Measurements from ENCODE around the gene ENPP7.

The ENPP7 gene

GRCh38 chr17:79778504-79779083 lies 47.9 kb downstream of the ENPP7 start:
- no peak for DNase-seq (ENCODE audit: low read depth)

DNA sequence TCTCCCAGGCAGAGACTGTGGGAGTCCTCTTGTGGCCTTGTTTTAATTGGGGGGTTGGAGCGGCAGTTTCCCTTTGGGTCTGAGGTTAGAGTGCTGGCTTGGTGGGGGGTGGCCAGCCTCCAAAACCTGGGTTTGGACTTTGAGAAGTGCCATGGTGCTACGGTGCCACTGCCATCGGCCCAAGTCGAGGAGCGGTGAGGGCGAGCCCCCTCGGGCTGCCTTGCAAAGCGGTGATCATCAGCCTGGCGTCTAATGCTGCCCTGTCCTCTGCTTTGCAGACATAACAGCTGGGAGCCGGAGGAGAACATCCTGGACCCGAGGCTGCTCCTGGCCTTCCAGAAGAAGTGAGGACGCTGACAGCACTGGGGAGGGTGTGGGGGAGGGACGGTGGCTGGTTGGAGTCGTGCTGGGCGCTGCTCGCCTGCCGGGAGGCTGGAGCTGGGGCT lies 48.4 kb downstream of the ENPP7 start:
- no peak for DNase-seq (ENCODE audit: low read depth)

GRCh38 chr17:79779661-79780365 lies 49.1 kb downstream of the ENPP7 start:
- DNase-seq (ENCODE audit: low read depth): no peak

GRCh38 chr17:79781012-79781650 lies 50.4 kb downstream of the ENPP7 start:
- no peak for DNase-seq (ENCODE audit: low read depth)

GRCh38 chr17:79781736-79782575 lies 51.2 kb downstream of the ENPP7 start:
- DNase-seq (ENCODE audit: low read depth): no peak

DNA sequence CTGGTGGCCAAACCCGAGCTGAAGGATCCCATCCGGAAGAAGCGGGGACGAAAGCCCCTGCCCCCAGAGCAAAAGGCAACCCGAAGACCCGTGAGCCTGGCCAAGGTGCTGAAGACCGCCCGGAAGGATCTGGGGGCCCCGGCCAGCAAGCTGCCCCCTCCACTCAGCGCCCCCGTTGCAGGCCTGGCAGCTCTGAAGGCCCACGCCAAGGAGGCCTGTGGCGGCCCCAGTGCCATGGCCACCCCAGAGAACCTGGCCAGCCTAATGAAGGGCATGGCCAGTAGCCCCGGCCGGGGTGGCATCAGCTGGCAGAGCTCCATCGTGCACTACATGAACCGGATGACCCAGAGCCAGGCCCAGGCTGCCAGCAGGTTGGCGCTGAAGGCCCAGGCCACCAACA lies 53.1 kb downstream of the ENPP7 start:
- no peak for DNase-seq (ENCODE audit: low read depth)

GRCh38 chr17:79784353-79785016 lies 53.7 kb downstream of the ENPP7 start:
- DNase-seq (ENCODE audit: low read depth): no peak

DNA sequence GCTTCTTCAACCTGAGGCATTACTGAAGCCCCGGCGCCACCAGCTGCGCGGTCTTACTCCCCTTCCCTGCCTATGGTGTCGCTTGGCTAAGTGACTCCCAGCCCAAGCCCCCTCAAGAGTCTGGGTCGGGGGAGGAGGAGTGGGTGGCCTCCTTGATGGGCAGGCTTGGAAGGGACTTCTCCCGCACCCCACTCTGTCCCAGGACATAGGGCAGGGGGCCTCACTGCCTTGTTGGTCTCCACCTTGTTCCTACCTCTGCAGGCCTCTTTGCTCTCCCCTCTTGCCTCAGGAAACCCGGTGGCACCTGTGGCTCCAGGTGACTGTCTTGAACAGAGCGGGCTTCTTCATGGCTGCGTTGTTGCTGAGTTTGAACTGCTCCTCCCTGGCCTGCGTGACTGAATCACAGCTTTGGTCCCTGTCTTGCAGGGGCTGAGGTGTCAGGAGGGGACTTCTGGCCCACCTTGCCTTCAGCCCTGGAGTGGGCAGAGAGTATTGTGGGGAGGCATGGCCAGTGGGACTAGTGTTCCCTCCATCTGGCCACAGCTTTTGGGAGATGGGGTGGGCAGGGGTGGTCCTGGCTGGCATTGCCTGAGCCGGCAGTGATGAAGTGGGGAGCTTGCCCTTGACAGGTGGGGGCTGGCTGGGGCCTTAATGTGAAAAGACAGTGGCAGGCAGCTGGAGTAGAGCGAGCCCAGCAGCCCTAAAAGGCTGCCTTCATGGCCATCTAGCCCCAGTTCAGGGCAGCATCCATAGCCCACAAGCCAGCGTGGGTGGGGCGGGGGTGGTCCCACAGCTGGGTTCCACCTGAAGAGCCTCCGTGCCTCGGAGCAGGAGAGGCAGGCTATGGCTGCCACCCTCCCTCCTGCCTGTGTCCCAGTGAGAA lies 54.5 kb downstream of the ENPP7 start:
- DNase-seq (ENCODE audit: low read depth): no peak

DNA sequence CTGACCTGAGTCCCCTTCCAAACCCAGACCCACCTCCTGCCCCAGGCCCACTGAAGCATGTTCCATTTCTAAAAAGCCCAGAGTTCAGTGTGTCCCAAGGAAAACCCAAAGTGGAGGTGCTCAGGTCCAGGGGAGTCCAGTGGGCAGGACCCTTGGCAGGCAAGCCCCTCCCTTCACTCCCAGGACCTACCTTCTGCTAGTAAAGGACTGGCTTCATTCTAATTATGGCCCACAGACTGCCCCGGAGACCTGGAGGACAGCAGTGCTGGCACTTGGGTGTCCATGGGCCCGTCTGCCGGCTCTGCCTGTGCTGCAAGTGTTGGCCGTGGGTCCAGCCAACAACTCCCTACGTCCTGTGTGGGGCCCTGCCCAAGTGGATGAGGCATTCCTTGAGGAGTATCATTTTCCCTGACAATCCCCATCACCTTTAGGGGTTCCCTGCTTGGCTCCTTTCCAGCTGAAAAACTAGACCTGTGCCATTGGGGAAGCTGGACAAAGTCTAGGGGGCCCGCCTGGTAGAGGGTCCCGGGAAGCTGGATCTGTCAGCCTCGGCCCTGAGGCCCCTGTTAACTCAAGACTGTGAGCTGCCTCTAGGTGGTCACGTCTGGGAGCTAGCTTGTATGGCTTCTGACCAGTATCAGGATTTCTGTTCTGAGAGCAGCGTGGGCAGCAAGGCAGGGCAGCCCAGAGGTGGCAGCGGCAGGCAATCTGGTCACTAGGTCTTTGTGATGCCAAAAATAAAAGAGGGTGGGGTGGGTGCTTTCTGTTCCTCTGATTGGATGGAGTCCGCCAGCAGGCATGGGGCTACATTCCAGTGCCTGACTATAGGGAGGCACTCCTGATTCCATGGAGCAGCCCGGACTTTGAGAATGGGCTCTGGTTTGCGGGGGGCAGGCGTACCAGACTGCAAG lies 55.4 kb downstream of the ENPP7 start:
- no peak for DNase-seq (ENCODE audit: low read depth)

DNA sequence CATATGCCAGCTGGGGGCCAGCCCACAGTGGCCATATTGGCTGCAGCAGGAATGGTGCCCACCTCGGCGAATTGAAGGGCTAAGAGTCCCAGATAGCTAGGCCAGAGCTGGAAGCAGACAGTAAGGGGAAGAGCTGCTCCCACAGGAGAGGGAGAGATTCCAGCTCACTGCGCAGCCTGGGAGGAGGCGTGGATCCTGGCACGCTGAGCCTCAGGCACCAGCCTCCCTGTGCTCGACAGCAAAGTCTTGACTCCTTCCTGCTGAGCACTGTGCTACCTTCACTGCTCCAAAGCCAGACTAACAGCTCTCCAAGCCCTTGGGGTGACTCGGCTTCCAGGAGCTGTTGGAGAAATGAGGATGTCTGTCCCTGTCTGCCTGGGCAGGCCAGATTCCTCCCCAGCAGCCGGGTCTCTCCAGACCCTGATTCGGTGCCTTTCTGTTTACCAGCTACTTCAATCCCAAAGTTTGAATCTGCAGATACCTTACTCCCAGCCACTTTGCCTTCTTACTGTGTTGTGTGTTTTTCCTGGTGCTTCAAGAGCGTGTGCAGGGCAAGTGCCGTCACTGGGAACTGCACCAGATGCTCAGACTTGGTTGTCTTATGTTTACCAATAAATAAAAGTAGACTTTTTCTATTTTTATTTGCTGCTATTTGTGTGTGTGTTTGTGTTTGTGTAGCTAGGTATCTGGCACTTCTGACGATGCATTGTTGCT lies 56.3 kb downstream of the ENPP7 start:
- DNase-seq (ENCODE audit: low read depth): no peak

GRCh38 chr17:79788455-79788854 lies 57.7 kb downstream of the ENPP7 start:
- no peak for DNase-seq (ENCODE audit: low read depth)

DNA sequence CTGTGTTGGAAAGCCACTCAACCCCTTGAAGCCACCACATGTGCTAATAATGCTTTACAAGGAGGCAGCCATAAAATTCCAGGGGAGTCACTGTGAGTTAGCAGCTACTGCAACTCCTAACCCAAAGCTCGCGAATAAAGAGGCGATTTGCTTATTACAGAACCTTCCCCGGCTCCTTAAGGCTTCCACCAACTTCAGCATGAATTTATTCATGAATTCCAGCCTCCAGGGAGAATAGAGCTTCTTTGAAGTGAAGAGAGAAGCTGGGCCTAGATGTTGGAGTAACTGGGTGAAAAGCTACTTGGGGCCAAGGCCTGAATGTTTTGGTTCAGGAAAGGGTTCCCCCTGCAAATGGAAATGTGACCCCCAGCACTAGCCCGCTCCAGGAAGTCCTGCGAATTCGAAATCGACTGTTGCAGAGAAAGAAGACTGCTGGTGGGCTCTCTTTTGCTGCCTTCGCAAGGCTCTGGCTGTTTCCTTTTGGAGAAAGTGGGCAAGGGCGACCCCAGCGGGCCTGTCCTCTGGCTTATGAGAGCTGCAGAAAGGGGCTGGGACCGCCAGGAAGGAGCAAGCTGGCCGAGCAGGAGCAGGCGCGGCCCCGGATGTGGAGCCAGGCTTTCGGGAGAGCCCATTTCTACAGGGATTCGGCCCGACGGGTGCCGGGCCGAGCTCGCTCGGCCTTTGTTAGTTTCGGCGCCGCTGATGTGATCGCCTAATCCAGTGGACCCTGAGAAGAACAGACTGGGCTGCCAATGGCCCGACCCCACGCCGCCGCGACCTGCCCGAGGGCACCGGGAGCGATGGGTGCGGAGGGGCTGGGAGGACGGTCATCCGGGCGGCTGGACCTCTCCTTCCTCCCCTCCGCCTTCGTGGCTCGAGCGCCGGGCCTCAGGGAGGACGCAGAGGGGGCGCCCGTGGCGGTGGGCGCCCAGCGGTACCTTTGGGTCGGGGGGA lies 58.5 kb downstream of the ENPP7 start:
- no peak for DNase-seq (ENCODE audit: low read depth)

DNA sequence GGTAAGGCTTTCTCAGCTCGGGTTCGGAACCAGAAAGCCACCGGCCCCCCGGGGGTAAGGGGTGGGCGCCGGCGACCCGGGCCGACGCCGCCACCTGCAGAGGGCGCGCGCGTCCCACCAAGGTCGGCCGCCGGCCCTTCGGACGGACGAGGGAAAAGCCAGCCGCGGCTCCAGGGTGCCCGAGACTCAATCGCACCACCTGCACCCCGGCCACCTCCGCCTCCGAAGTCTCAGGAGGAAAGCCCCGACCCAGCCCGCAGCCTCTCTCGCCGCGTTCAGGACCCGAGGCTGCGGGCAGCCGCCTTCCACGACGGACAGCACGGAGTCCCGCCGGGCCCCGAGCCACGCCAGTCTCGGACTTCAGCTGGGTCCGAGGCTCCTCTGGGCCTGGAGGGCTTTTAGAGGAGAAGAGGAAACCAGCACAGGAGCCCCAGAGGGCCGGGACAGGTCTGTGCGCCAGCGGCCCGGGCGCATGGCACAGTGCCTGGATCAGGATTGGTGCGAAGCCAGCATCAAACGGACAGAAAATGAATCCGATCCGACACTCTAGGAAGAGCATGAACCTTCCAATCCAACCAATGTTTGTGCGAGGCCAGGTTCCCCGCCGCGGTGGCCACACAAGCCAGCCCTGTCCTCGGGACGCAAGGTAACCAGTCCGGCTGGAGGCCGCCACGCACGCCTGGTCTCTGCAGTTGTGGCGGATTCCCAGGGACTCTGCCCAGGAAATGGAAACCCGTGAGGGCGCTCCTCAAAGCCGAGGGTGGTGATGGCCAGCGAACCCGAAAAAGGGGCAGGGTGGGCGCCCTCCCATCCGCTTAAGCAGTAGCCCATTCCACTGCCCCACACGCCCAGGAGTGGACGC lies 59.4 kb downstream of the ENPP7 start:
- no peak for DNase-seq (ENCODE audit: low read depth)

DNA sequence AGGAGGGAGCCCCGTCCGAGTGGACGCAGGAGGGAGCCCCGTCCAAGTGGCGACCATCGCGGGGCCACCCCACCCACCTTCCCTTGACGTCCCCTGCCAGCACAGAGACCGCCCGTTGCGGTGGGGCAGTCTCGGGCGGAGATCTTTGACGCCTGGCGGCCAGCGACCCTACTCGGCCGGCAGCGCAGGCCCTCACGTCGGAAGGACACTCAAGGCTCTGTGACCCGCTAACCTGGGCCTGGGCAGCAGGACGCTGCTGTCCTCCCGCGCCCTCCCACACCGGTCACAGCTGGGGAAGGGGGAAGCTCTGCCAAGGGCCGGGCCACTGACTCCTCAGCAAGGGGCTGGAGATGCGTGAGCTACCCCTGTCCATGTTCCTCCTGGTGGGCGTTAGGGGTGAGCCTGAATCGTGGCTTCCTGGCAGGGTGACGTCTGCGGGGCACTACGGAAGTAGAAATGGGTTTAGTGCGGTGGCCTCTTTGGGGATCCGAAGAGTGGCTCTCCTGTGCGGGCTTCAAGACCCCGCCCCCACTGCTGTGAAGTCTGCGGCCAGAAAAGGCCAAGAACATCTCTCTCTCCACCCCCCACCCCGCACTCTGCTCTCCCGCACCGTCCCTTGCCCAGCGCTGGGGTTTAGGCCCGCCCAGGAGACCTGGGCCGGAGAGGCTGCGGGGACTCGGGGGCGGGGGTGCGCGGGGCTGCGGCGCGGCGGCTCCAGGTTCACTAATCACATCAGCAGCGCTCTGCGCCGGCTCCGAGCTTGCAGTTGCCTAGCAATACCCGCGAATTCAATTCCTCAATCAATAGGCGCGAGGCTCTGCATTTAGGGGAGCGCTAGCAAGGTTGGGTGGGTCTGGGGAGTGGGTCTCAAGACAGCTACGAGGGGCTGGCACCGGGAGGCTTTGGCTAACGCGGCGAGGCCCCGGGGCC lies 60.3 kb downstream of the ENPP7 start:
- DNase-seq (ENCODE audit: low read depth): no peak

- no peak for DNase-seq (ENCODE audit: low read depth)
Measured at GRCh38 chr17:79791735-79792161, 61.0 kb downstream of the ENPP7 start.

Data from amniotic epithelial cell (primary cell).